ENCODE measurements around the gene ZFYVE26.

Gene ZFYVE26

DNA sequence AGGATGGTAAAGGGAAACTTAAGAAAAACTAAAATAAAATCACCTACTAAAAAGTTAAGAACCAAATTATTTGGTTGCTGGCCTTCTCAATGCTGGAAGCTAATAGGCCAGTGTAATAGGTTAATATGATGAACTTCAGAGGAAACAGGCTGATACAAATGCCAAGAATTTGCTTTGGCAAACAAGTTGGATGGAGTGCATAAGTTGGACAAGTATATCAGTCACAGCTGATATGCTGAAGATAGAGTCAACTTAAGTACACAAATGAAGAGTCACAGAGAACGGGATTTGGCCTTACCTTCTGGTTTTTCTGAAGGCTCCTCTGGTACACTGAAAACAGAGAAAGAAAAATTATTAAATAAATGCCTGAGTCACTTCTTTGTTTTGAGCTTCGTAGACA, 48.2 kb downstream of the ZFYVE26 start:
- no peak overlapping the region for H3K4me3 ChIP-seq (ENCODE audit: low read length)
- no peak for DNase-seq (ENCODE audit: low read depth)
- TF ChIP-seq, protein P1, sequence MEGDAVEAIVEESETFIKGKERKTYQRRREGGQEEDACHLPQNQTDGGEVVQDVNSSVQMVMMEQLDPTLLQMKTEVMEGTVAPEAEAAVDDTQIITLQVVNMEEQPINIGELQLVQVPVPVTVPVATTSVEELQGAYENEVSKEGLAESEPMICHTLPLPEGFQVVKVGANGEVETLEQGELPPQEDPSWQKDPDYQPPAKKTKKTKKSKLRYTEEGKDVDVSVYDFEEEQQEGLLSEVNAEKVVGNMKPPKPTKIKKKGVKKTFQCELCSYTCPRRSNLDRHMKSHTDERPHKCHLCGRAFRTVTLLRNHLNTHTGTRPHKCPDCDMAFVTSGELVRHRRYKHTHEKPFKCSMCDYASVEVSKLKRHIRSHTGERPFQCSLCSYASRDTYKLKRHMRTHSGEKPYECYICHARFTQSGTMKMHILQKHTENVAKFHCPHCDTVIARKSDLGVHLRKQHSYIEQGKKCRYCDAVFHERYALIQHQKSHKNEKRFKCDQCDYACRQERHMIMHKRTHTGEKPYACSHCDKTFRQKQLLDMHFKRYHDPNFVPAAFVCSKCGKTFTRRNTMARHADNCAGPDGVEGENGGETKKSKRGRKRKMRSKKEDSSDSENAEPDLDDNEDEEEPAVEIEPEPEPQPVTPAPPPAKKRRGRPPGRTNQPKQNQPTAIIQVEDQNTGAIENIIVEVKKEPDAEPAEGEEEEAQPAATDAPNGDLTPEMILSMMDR (IDR thresholded peaks at IDR 0.05; ENCODE audit: insufficient read depth, low read depth, low read length, missing control alignments) = no peak

DNA sequence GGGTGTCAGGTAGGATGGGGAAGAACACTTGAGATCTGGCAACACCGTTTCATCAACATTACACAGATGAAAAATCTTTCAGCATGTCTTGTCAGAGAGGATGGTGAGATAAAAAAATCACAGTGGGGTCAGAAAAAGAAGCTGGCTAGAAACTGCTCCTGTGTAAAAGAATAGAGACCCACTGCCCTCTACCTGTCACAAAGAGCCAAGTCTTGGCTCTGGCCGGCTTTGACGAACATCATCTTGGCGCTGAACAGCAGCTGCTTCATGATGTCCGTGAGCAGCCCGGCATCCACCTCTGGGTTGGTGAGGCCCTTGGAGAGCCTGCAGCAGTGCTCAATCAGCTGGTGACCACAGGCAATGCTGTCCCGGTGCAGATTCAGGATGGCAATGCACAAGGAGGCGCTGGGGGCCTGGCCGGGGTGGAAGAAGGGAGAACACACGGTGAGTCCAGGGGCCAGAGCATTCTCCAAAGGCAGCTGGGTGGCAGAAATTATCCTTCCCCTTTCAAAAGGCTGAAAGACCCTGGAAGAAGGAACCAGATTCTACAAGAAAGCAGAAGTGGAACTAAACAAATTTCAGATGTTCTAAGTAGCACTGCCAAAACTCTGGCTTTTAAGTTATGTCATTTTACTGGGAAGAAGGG, 50.2 kb downstream of the ZFYVE26 start:
- H3K4me3 ChIP-seq (ENCODE audit: low read length) = no peak overlapping the region
- TF ChIP-seq, protein P1 (IDR thresholded peaks at IDR 0.05; ENCODE audit: insufficient read depth, low read depth, low read length, missing control alignments) = peak; percentile 16
- no peak for DNase-seq (ENCODE audit: low read depth)

DNA sequence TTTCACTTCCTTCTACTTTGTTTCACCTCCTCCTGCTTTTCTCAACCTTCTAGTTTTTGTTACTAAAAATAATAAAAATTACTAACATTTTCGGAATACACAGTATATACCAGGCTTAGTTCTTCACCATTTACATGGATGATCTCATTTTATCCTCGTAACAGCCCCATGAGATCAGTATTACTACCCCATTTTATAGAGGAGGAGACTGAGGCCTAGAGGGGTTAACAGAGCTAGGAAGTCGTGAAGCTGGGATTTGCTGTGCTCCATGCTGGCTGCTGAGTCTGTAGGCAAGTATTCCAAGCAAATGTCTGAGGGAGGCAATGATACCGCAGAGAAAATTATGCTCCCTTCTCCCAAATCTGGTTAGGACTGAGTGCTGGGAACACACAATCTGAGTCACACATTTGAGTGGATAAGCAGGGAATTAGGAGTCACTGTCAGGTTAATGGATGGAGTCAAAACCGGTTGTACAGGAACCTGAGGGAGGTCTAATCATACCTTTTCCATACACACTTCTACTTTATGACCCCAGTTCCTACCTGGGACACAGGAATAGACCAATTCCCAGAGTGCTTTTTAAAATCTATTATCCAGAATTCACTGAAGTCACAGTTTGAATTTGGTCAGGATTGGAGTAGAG, 51.1 kb downstream of the ZFYVE26 start:
- H3K4me3 ChIP-seq (ENCODE audit: low read length) = no peak overlapping the region
- TF ChIP-seq, protein P1 (IDR thresholded peaks at IDR 0.05; ENCODE audit: insufficient read depth, low read depth, low read length, missing control alignments) = no peak
- peak; percentile 90 for DNase-seq (ENCODE audit: low read depth)

DNA sequence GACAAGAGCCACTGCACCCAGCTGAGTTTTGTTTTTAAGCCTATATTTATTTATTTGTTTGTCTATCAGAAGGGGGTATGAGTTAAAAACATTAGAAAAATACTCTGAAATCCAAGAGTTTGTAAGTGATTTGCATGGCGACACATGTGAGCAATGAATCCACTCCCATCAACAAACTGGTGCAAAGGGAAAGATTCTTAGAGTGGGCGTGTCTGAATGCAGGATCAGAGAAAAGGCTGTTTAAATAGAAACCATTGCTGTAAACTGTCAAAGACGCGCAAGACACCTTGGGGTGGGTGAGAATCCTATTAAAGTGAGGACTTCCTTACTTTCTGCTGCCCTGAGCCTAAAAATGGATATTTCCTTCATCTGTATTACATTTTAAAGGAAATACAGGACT, 51.9 kb downstream of the ZFYVE26 start:
- TF ChIP-seq, protein P1 (IDR thresholded peaks at IDR 0.05; ENCODE audit: insufficient read depth, low read depth, low read length, missing control alignments) = no peak
- H3K4me3 ChIP-seq (ENCODE audit: low read length) = no peak overlapping the region
- DNase-seq (ENCODE audit: low read depth) = peak; percentile 43

DNA sequence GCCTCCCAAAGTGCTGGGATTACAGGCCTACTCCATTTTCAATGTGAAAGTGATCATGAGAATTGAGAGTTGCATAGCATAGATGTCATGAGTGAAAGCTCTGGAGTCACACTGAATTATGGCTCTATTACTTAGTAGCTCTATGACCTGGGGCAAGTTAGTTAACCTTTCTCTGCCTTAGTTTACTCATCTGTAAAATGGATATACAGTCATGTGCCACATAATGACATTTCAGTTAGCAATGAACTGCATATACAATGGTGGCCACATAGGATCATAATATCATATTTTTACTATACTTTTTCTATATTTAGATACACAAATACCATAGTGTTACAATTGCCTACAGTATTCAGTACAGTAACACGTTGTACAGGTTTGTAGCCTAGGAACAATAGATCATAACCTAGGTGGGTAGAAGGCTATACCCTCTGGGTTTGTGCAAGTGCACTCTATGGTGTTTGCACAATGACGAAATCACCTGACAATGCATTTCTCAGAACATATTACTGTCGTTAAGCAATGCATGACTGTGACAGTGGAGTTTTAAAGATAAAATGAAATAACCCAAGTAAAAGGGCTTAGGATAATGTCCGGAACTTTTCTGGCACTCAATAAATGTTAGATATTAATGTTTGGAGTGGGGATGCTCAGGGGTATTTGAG, 53.1 kb downstream of the ZFYVE26 start:
- TF ChIP-seq, protein P1 (IDR thresholded peaks at IDR 0.05; ENCODE audit: insufficient read depth, low read depth, low read length, missing control alignments) = no peak
- no peak overlapping the region for H3K4me3 ChIP-seq (ENCODE audit: low read length)
- DNase-seq (ENCODE audit: low read depth) = peak; percentile 87

DNA sequence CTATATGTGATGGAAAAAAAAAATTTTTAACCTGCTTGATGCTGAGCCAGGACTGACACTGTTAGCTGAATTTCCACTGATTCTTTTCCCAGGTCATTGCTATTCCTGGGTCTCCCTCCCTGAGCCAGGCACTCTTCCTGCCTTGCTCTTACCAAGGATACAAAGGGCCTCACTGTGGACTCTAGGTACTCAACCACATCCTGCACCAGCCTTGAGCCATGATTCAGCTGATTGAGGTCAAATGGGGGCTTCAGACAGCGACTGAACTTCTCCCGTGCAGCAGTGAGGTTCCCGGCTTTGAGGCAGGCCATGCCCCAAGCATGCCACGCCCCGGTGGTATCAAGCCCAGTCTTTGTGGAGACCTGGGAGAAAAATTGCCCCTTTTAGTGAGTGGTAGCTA, 54.3 kb downstream of the ZFYVE26 start:
- TF ChIP-seq, protein P1 (IDR thresholded peaks at IDR 0.05; ENCODE audit: insufficient read depth, low read depth, low read length, missing control alignments) = no peak
- H3K4me3 ChIP-seq (ENCODE audit: low read length) = no peak overlapping the region
- DNase-seq (ENCODE audit: low read depth) = no peak
